GM18873 (cell line): ENCODE data around the gene CRACR2A.

Source experiments
- ATAC-seq: cut with Tn5 transposase; IDR thresholded peaks from one replicate; pipeline ENCODE4 v1.9.1; 2021; ENCODE audit warnings: mild to moderate bottlenecking, moderate library complexity, moderate number of reproducible peaks; ENCODE audit not compliant: unreplicated experiment, low FRiP score

The CRACR2A gene

GRCh38 chr12:3579446-3580093 is 173.3 kb downstream of the CRACR2A start:
- ATAC-seq, result no peak

- ATAC-seq, result no peak
These were observed 174.4 kb downstream of the CRACR2A start for GRCh38 chr12:3578557-3578956.

GRCh38 chr12:3576891-3577290 is 176.0 kb downstream of the CRACR2A start:
- no peak for ATAC-seq

- no peak for ATAC-seq
These were observed 177.9 kb downstream of the CRACR2A start for GRCh38 chr12:3574986-3575385.

GRCh38 chr12:3572560-3572959 is 180.3 kb downstream of the CRACR2A start:
- no peak for ATAC-seq

GRCh38 chr12:3571724-3572123 is 181.2 kb downstream of the CRACR2A start:
- no peak for ATAC-seq

GRCh38 chr12:3571323-3571722 is 181.6 kb downstream of the CRACR2A start:
- ATAC-seq, result no peak

- ATAC-seq, result no peak
These were observed 184.2 kb downstream of the CRACR2A start for GRCh38 chr12:3568695-3569094.

- ATAC-seq, result no peak
These were observed 186.9 kb downstream of the CRACR2A start for GRCh38 chr12:3565985-3566384.
